Gastrocnemius medialis (tissue), 4 donors: ENCODE measurements around the gene TGM3. TPM values are rescaled to one million over a fixed set of nuclear protein-coding genes. Genes with fewer than 3 reads are reported as not detected.

ENCODE experiments used
- ATAC-seq, 2 donors: fragments of 150-250 bp; one replicate each; pipeline ENCODE4 v1.9.1; 2016
- DNase-seq, 2 donors: peaks; one replicate each; pipeline ENCODE4 v3.0.0-alpha.2; 2019
- H3K27ac ChIP-seq, 4 donors: fragments of 200-600 bp; sonication (generic); 1 replicate in 1 of 4; 2 replicates in 3 of 4; pipeline ENCODE4 v1.5.1; 2016 to 2018; ENCODE audit warnings: mild to moderate bottlenecking in 2 of 4, moderate library complexity in 1 of 4
- H3K27me3 ChIP-seq, 3 donors: fragments of 200-600 bp; sonication (generic) in 2 of 3; 1 replicate in 1 of 3; 2 replicates in 2 of 3; pipeline versions ENCODE4 v1.5.1 to v1.6.0; 2016 to 2019; ENCODE audit warnings: mild to moderate bottlenecking in 1 of 3, moderate library complexity in 1 of 3
- H3K36me3 ChIP-seq, 2 donors: fragments of 200-600 bp; sonication (generic) in 1 of 2; one replicate each; pipeline ENCODE4 v1.5.1; 2017 to 2018
- H3K4me1 ChIP-seq, 2 donors: fragments of 200-600 bp; sonication (generic) in 1 of 2; one replicate each; pipeline ENCODE4 v1.5.1; 2016 to 2017; ENCODE audit warnings: mild to moderate bottlenecking in 2 of 2
- H3K4me3 ChIP-seq, 4 donors: fragments of 200-600 bp; sonication (generic) in 3 of 4; 1 replicate in 1 of 4; 2 replicates in 3 of 4; pipeline ENCODE4 v1.5.1; 2016 to 2019; ENCODE audit warnings: mild to moderate bottlenecking in 2 of 4
- H3K9me3 ChIP-seq, 3 donors: fragments of 200-600 bp; sonication (generic) in 2 of 3; 1 replicate in 1 of 3; 2 replicates in 2 of 3; pipeline ENCODE4 v1.5.1; 2016 to 2019
- CTCF ChIP-seq, 5 experiments: fragments of 450-650 bp in 3 of 5; fragments of 200-600 bp in 2 of 5; sonication (generic) in 2 of 5; IDR thresholded peaks in 4 of 5; conservative IDR thresholded peaks in 1 of 5; 1 replicate in 4 of 5; 2 replicates in 1 of 5; pipeline ENCODE4 v1.5.1; 2016 to 2019; ENCODE audit warnings: antibody characterized with exemption in 5 of 5, mild to moderate bottlenecking in 3 of 5, moderate library complexity in 3 of 5
- POLR2A ChIP-seq, 2 donors: fragments of 450-650 bp; IDR thresholded peaks; one replicate each; pipeline ENCODE4 v1.6.1; 2017; ENCODE audit warnings: antibody characterized with exemption in 2 of 2, mild to moderate bottlenecking in 2 of 2, moderate library complexity in 2 of 2
- in situ Hi-C, 4 donors: fragments of 200-750 bp; cut with MboI; loops; one replicate each; pipeline versions ENCODE4 v1.15.0 to v1.8.0; 2017; ENCODE audit warnings: low sequenced_read_pairs in 4 of 4
- intact Hi-C: fragments of 100-400 bp; cut with DNase I; formaldehyde crosslinking; loops from one replicate; pipeline ENCODE4 v1.15.1; 2023; ENCODE audit warnings: low total_unique reads
- total RNA-seq, 4 donors: library from RNA; depleted of rRNA; stranded (reverse); fragments of >200 nt; gene quantifications; one replicate each; pipeline versions ENCODE4 v1.1.0 to v1.2.3, GENCODE V29; 2016

The TGM3 gene
- total RNA-seq, 4 donors from 2014 or later: not detected

- intact Hi-C loops: no loop called here
- Histone ChIP-seq H3K27ac (no peak overlapping the region), H3K9me3 (no peaks in the 10 kb centered on the region), H3K4me1 (no peaks in the 10 kb centered on the region), H3K36me3 (no peaks in the 10 kb centered on the region), H3K4me3 (no peak overlapping the region), H3K27me3 (no peaks in the 10 kb centered on the region)
- in situ Hi-C loops: no loop called here
- DNase-seq (no peak), ATAC-seq (no peak)
- TF ChIP-seq CTCF (IDR thresholded peaks at IDR 0.05 in 4 of 5, conservative IDR thresholded peaks at IDR 0.05 in 1 of 5) (no peak), POLR2A (IDR thresholded peaks at IDR 0.05) (no peak)
Observed at GRCh38 chr20:2252419-2252997, 43.3 kb upstream of the TGM3 start.

GRCh38 chr20:2253256-2253655 lies 42.5 kb upstream of the TGM3 start:
- intact Hi-C loops (no loop called here), in situ Hi-C loops (no loop called here)
- H3K4me3 ChIP-seq: no peak overlapping the region
- no peak overlapping the region for H3K27ac ChIP-seq
- no peaks in the 10 kb centered on the region for H3K27me3 ChIP-seq
- ATAC-seq: no peak
- no peak for TF ChIP-seq CTCF (IDR thresholded peaks at IDR 0.05 in 4 of 5, conservative IDR thresholded peaks at IDR 0.05 in 1 of 5)
- no peak for TF ChIP-seq POLR2A (IDR thresholded peaks at IDR 0.05)
- no peaks in the 10 kb centered on the region for H3K9me3 ChIP-seq
- H3K36me3 ChIP-seq: no peaks in the 10 kb centered on the region
- H3K4me1 ChIP-seq: no peaks in the 10 kb centered on the region
- DNase-seq: no peak

GRCh38 chr20:2254333-2254732 lies 41.5 kb upstream of the TGM3 start:
- intact Hi-C loops (no loop called here), in situ Hi-C loops (no loop called here)
- Histone ChIP-seq H3K9me3 (no peaks in the 10 kb centered on the region), H3K27ac (no peak overlapping the region), H3K36me3 (no peaks in the 10 kb centered on the region), H3K27me3 (no peaks in the 10 kb centered on the region), H3K4me1 (no peaks in the 10 kb centered on the region), H3K4me3 (no peak overlapping the region)
- ATAC-seq: no peak
- TF ChIP-seq CTCF (IDR thresholded peaks at IDR 0.05 in 4 of 5, conservative IDR thresholded peaks at IDR 0.05 in 1 of 5) (no peak), POLR2A (IDR thresholded peaks at IDR 0.05) (no peak)
- no peak for DNase-seq

- intact Hi-C loops (no loop called here), in situ Hi-C loops (no loop called here)
- H3K27ac ChIP-seq: no peak overlapping the region
- no peaks in the 10 kb centered on the region for H3K27me3 ChIP-seq
- no peaks in the 10 kb centered on the region for H3K4me1 ChIP-seq
- no peaks in the 10 kb centered on the region for H3K9me3 ChIP-seq
- ATAC-seq (no peak), DNase-seq (no peak)
- no peak overlapping the region for H3K4me3 ChIP-seq
- H3K36me3 ChIP-seq: no peaks in the 10 kb centered on the region
- no peak for TF ChIP-seq CTCF (IDR thresholded peaks at IDR 0.05 in 4 of 5, conservative IDR thresholded peaks at IDR 0.05 in 1 of 5)
- TF ChIP-seq POLR2A (IDR thresholded peaks at IDR 0.05): no peak
Observed at GRCh38 chr20:2255926-2256531, 39.8 kb upstream of the TGM3 start.

GRCh38 chr20:2259731-2260130 lies 36.1 kb upstream of the TGM3 start:
- ATAC-seq (no peak), DNase-seq (no peak)
- no peaks in the 10 kb centered on the region for H3K9me3 ChIP-seq
- no peaks in the 10 kb centered on the region for H3K36me3 ChIP-seq
- H3K4me3 ChIP-seq: no peak overlapping the region
- intact Hi-C loops (no loop called here), in situ Hi-C loops (no loop called here)
- H3K27me3 ChIP-seq: no peaks in the 10 kb centered on the region
- no peak for TF ChIP-seq CTCF (IDR thresholded peaks at IDR 0.05 in 4 of 5, conservative IDR thresholded peaks at IDR 0.05 in 1 of 5)
- TF ChIP-seq POLR2A (IDR thresholded peaks at IDR 0.05): no peak
- no peaks in the 10 kb centered on the region for H3K4me1 ChIP-seq
- no peak overlapping the region for H3K27ac ChIP-seq
